Upper lobe of right lung (tissue), 1 donor: ENCODE results near the gene PDE4B. TPM values are rescaled to one million over a fixed set of nuclear protein-coding genes. Genes with fewer than 3 reads are reported as not detected.

Experiments
- ATAC-seq: fragments of 200-7000 bp; cut with Tn5 transposase; one replicate; pipeline ENCODE4 v1.9.1; 2020; ENCODE audit warnings: mild to moderate bottlenecking, moderate library complexity
- DNase-seq: peaks from one replicate; pipeline ENCODE4 v3.0.0-alpha.2; 2020
- H3K27ac ChIP-seq: fragments of 200-600 bp; one replicate; pipeline ENCODE4 v1.8.0; 2022
- H3K27me3 ChIP-seq: fragments of 200-600 bp; one replicate; pipeline ENCODE4 v1.8.0; 2022; ENCODE audit warnings: mild to moderate bottlenecking
- H3K36me3 ChIP-seq: fragments of 200-600 bp; one replicate; pipeline ENCODE4 v1.8.0; 2022
- H3K4me1 ChIP-seq: fragments of 200-600 bp; one replicate; pipeline ENCODE4 v1.8.0; 2022
- H3K4me3 ChIP-seq: fragments of 200-600 bp; one replicate; pipeline ENCODE4 v1.8.0; 2022; ENCODE audit warnings: mild to moderate bottlenecking
- H3K9me3 ChIP-seq: fragments of 200-600 bp; one replicate; pipeline ENCODE4 v1.8.0; 2022
- intact Hi-C: fragments of 100-400 bp; cut with DNase I; formaldehyde crosslinking; loops from one replicate; pipeline ENCODE4 v1.11.0; 2022
- total RNA-seq: library from RNA; stranded (reverse); fragmentation: NEBNext Ultra II Directional; extraction: Animal tissue kit (Norgen Biotek cat#: 25700); gene quantifications from one replicate; pipeline ENCODE4 v1.2.1, GENCODE V29; 2021
- TF ChIP-seq, protein P1 (sequence below): fragments of 200-600 bp; IDR thresholded peaks from one replicate; pipeline ENCODE4 v1.8.0; 2022; ENCODE audit warnings: antibody characterized with exemption
- donor health status: DM: no; HTN: yes; CAD: no; lungs with severe emphysema.

PDE4B gene
- total RNA-seq, 1 donor from 2014 or later, result 14.3 TPM

DNA sequence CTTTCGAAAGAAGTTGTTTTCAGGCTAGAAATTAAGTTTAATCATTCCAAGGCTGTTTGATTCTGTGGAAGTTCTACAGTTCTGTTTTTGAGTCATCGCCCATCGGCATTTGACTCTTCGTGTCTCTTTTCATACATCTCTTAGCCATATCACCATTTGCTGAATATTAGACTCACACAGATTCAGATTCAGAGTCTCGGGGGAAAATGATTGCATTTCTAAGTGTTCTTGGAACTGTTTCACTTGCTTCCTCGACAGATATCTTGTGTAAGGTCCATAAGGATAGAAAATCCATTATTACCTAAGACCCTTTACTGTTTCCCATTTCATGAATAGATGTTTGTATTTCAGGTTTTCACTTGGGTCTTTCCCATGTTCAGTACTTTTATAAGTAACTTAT lies 504.3 kb downstream of the PDE4B start:
- Histone ChIP-seq H3K27ac (no peak overlapping the region), H3K4me1 (peaks cover 7% of the 10 kb centered on the region), H3K9me3 (no peaks in the 10 kb centered on the region), H3K27me3 (no peaks in the 10 kb centered on the region), H3K36me3 (no peaks in the 10 kb centered on the region), H3K4me3 (no peak overlapping the region)
- DNase-seq, result no peak
- TF ChIP-seq, protein P1, sequence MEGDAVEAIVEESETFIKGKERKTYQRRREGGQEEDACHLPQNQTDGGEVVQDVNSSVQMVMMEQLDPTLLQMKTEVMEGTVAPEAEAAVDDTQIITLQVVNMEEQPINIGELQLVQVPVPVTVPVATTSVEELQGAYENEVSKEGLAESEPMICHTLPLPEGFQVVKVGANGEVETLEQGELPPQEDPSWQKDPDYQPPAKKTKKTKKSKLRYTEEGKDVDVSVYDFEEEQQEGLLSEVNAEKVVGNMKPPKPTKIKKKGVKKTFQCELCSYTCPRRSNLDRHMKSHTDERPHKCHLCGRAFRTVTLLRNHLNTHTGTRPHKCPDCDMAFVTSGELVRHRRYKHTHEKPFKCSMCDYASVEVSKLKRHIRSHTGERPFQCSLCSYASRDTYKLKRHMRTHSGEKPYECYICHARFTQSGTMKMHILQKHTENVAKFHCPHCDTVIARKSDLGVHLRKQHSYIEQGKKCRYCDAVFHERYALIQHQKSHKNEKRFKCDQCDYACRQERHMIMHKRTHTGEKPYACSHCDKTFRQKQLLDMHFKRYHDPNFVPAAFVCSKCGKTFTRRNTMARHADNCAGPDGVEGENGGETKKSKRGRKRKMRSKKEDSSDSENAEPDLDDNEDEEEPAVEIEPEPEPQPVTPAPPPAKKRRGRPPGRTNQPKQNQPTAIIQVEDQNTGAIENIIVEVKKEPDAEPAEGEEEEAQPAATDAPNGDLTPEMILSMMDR, result no peak
- intact Hi-C loops, result no loop called here
- ATAC-seq, result no peak

DNA sequence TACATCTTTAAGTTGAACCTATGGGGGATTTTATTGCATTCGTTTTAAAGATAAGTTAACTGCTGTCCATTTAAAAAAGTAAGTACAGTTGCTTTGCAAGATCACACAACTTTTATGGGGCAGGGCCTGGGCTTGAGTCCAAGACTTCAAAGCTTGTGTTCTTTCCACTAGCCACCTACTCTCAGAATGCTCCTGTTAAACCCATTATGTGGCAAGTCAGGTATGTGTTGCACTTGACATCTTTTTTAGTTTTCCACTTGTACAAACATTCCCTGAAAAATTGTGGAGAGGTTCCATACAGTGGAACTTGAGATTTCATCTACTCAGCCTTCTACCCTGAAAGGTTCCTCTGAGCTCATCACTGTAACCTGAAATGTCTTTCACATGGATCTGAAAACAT lies 505.8 kb downstream of the PDE4B start:
- no peak overlapping the region for H3K4me3 ChIP-seq
- intact Hi-C loops, result no loop called here
- H3K9me3 ChIP-seq, result no peaks in the 10 kb centered on the region
- DNase-seq, result peak; percentile 75
- H3K36me3 ChIP-seq, result no peaks in the 10 kb centered on the region
- H3K27me3 ChIP-seq, result no peaks in the 10 kb centered on the region
- peaks cover 7% of the 10 kb centered on the region for H3K4me1 ChIP-seq
- peak; percentile 71 for ATAC-seq
- TF ChIP-seq, protein P1, result no peak
- no peak overlapping the region for H3K27ac ChIP-seq

DNA sequence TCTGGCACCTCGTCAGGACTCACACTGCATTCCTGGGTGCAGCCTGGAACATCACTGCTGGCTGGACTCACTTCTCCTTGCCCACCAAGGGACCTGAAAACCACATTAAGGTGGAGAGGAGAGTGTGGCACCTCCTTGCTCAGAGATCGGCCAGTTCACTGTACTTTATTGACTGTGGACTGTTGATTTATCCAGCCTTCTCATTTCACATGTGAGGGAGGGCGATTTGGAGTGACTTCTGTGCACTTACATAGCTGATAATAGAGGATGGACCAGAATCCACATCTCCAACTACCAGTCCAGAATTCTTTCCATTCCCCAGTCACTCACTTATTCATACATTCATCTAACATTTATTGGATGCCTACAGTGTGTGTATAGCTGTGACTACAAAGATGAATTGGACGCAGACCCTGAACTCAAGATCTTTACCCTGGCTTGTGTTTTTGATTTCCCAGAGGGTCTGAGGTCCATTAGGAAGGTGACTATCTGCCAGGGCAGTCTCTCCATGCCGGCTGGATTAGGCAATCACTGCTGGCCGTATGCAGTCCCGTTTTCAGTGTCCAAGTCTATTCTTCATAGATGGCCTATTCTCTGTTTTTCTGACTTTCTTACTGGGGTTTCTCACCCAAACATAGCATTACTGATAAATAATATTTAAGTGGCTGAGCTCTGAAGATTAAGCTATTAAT lies 507.7 kb downstream of the PDE4B start:
- intact Hi-C loops, result no loop called here
- peak; percentile 34 for ATAC-seq
- TF ChIP-seq, protein P1, result no peak
- Histone ChIP-seq H3K4me1 (peaks cover 7% of the 10 kb centered on the region), H3K27me3 (no peaks in the 10 kb centered on the region), H3K9me3 (no peaks in the 10 kb centered on the region), H3K27ac (peak overlapping the region; percentile 78), H3K36me3 (no peaks in the 10 kb centered on the region), H3K4me3 (no peak overlapping the region)
- DNase-seq, result no peak

DNA sequence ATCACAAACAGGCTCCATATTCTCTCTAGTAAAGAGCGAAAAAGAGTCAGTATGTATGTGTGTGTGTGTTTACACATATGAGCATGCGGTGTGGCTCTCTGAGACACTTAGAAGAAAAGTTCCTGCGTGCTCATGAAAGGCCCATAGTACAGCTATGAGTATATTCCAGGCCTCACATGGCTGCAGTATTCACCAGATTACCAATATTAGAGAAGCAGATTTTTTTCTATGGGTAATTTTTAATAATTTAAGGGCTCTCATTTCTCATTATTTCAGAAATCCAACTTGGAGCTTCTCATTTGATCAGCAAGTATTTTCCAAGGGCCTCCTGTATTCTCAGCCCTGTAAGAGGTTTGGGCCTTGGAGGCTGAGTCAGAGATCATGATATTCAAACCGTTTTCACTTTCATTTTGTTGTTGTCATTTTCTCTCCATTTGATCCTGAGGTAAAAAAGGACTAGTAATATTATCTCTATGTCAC lies 508.3 kb downstream of the PDE4B start:
- Histone ChIP-seq H3K27me3 (no peaks in the 10 kb centered on the region), H3K4me3 (peak overlapping the region; percentile 23), H3K4me1 (peaks cover 7% of the 10 kb centered on the region), H3K9me3 (no peaks in the 10 kb centered on the region), H3K27ac (peak overlapping the region; percentile 78), H3K36me3 (no peaks in the 10 kb centered on the region)
- peak; percentile 74 for ATAC-seq
- TF ChIP-seq, protein P1, result no peak
- intact Hi-C loops, result no loop called here
- DNase-seq, result no peak

DNA sequence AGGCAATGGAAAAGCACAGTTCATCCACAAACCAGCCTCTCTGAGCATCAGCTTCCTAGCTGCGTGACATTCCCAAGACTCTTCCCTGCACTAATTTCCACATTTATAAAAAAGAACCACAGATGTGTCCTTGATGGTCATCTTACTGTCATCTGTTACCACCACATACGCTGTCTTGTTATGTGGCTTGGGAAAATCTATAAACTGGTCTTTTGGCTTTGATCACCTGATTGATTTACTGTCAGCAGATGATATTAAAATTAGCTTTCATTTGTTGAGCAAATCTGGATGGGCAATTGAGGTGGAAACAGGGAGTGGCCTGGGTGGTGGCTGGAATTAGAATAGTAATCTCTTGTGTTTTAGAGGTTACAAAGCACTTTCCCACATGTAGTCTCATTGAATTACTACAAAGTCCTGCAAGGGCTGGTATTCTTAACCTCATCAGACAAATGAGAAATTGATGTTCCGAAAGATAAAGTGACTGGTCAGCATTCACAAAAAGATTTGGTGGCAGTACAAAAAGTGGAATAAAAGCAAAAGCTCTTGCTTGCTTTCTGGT lies 509.6 kb downstream of the PDE4B start:
- no peaks in the 10 kb centered on the region for H3K36me3 ChIP-seq
- intact Hi-C loops, result no loop called here
- H3K27ac ChIP-seq, result no peak overlapping the region
- no peak for DNase-seq
- no peak for ATAC-seq
- H3K4me3 ChIP-seq, result no peak overlapping the region
- TF ChIP-seq, protein P1, result no peak
- no peaks in the 10 kb centered on the region for H3K27me3 ChIP-seq
- peaks cover 7% of the 10 kb centered on the region for H3K4me1 ChIP-seq
- H3K9me3 ChIP-seq, result no peaks in the 10 kb centered on the region
